Prostate gland (tissue), 2 donors: ENCODE data around the gene RBP3.

Experiments used
- POLR2A ChIP-seq: fragments of 450-650 bp; IDR thresholded peaks from one replicate; pipeline ENCODE4 v1.6.1; 2016; ENCODE audit warnings: antibody characterized with exemption, mild to moderate bottlenecking
- POLR2AphosphoS5 ChIP-seq: sonication (generic); formaldehyde crosslinking; IDR thresholded peaks from one replicate; pipeline ENCODE4 v1.6.1; 2017; ENCODE audit warnings: antibody characterized with exemption
- TF ChIP-seq, protein P1 (sequence below), 4 experiments: fragments of 200-600 bp in 2 of 4; fragments of 450-650 bp in 2 of 4; sonication (generic) in 2 of 4; IDR thresholded peaks; 1 replicate in 3 of 4; 2 replicates in 1 of 4; pipeline ENCODE4 v1.5.1; 2016 to 2019; ENCODE audit warnings: antibody characterized with exemption in 4 of 4, mild to moderate bottlenecking in 2 of 4, moderate library complexity in 2 of 4

GRCh38 chr10:47349516-47349915 is 1.4 kb downstream of the RBP3 start:
- TF ChIP-seq, protein P1, sequence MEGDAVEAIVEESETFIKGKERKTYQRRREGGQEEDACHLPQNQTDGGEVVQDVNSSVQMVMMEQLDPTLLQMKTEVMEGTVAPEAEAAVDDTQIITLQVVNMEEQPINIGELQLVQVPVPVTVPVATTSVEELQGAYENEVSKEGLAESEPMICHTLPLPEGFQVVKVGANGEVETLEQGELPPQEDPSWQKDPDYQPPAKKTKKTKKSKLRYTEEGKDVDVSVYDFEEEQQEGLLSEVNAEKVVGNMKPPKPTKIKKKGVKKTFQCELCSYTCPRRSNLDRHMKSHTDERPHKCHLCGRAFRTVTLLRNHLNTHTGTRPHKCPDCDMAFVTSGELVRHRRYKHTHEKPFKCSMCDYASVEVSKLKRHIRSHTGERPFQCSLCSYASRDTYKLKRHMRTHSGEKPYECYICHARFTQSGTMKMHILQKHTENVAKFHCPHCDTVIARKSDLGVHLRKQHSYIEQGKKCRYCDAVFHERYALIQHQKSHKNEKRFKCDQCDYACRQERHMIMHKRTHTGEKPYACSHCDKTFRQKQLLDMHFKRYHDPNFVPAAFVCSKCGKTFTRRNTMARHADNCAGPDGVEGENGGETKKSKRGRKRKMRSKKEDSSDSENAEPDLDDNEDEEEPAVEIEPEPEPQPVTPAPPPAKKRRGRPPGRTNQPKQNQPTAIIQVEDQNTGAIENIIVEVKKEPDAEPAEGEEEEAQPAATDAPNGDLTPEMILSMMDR (IDR thresholded peaks at IDR 0.05) = no peak
- TF ChIP-seq POLR2A = no peak
- TF ChIP-seq POLR2AphosphoS5 = no peak
